NCI-H1436 treated with DMSO at 0.1 percent for 48 hours (cell line): ENCODE results near the gene QSOX2.
"Not testable (repeated sequence)": the region's sequence is repeated elsewhere in the genome, so short reads cannot be mapped to it uniquely, and the experiment has no call there.

ENCODE experiments used
- DNase-seq: peaks from one replicate; lab custom pipeline; 2025; lab: John Stamatoyannopoulos, UW

The QSOX2 gene

GRCh38 chr9:136266641-136267040 is 21.0 kb upstream of the QSOX2 start:
- DNase-seq = not testable (repeated sequence)

GRCh38 chr9:136265561-136266355 is 20.1 kb upstream of the QSOX2 start:
- no peak for DNase-seq

GRCh38 chr9:136264441-136265405 is 19.1 kb upstream of the QSOX2 start:
- no peak for DNase-seq

GRCh38 chr9:136264031-136264430 is 18.4 kb upstream of the QSOX2 start:
- DNase-seq = no peak

GRCh38 chr9:136262671-136263178 is 17.1 kb upstream of the QSOX2 start:
- no peak for DNase-seq

- no peak for DNase-seq
These were observed 16.2 kb upstream of the QSOX2 start for GRCh38 chr9:136261686-136262430.

GRCh38 chr9:136260936-136261472 is 15.4 kb upstream of the QSOX2 start:
- no peak for DNase-seq

- DNase-seq = no peak
These were observed 14.9 kb upstream of the QSOX2 start for GRCh38 chr9:136260521-136260920.

GRCh38 chr9:136259836-136260235 is 14.2 kb upstream of the QSOX2 start:
- DNase-seq = no peak

GRCh38 chr9:136259517-136259813 is 13.9 kb upstream of the QSOX2 start:
- DNase-seq = no peak

GRCh38 chr9:136258786-136259516 is 13.3 kb upstream of the QSOX2 start:
- no peak for DNase-seq

- DNase-seq = no peak
These were observed 12.7 kb upstream of the QSOX2 start for GRCh38 chr9:136258299-136258625.

- DNase-seq = no peak
These were observed 12.0 kb upstream of the QSOX2 start for GRCh38 chr9:136257381-136258298.

- DNase-seq = no peak
These were observed 10.6 kb upstream of the QSOX2 start for GRCh38 chr9:136255896-136256890.

- no peak for DNase-seq
These were observed 9.5 kb upstream of the QSOX2 start for GRCh38 chr9:136255166-136255538.

- DNase-seq = no peak
These were observed 9.0 kb upstream of the QSOX2 start for GRCh38 chr9:136254381-136255165.

- no peak for DNase-seq
These were observed 7.9 kb upstream of the QSOX2 start for GRCh38 chr9:136253246-136254130.
